BJ (cell line): ENCODE results near the gene TTC16. TPM values are rescaled to one million over a fixed set of nuclear protein-coding genes. Genes with fewer than 3 reads are reported as not detected.

ENCODE experiments used
- CTCF ChIA-PET: fragments of 350-600 bp; formaldehyde crosslinking; extraction: SDS; loops from one replicate; lab custom pipeline; 2021; ENCODE audit warnings: antibody characterized with exemption, inconsistent platforms; lab: Yijun Ruan, JAX
- POLR2A ChIA-PET: fragments of 300-600 bp; sonication (Branson Sonifier 250); formaldehyde crosslinking; extraction: SDS; loops from one replicate; lab custom pipeline; 2021; ENCODE audit warnings: antibody characterized with exemption; lab: Charles Lee
- DNase-seq: peaks from one replicate; pipeline ENCODE4 v3.0.0-alpha.2; 2011; ENCODE audit warnings: low read depth
- H3K27me3 ChIP-seq: 2 replicates; pipeline ENCODE4 v1.6.0; 2011; ENCODE audit warnings: low read length; ENCODE audit not compliant: control insufficient read depth, insufficient read depth
- H3K36me3 ChIP-seq: 2 replicates; pipeline ENCODE4 v1.5.1; 2011; ENCODE audit warnings: low read length; ENCODE audit not compliant: control insufficient read depth, insufficient read depth
- H3K4me3 ChIP-seq: 2 replicates; pipeline ENCODE4 v1.5.1; 2011; ENCODE audit warnings: low read depth, mild to moderate bottlenecking, control low read depth, low read length
- polyA plus RNA-seq: library from polyadenylated mRNA; depleted of rRNA; stranded (reverse); fragments of >200 nt; gene quantifications from 2 replicates; pipeline ENCODE4 v1.2.3, GENCODE V29; 2011
- TF ChIP-seq, protein P1 (sequence below): IDR thresholded peaks from 2 replicates; pipeline ENCODE4 v1.5.1; 2011; ENCODE audit warnings: low read depth, mild to moderate bottlenecking, control low read depth, inconsistent platforms, low read length, moderate library complexity; ENCODE audit not compliant: insufficient read depth

The TTC16 gene
- polyA plus RNA-seq, 1 experiment = 0.07 TPM

DNA sequence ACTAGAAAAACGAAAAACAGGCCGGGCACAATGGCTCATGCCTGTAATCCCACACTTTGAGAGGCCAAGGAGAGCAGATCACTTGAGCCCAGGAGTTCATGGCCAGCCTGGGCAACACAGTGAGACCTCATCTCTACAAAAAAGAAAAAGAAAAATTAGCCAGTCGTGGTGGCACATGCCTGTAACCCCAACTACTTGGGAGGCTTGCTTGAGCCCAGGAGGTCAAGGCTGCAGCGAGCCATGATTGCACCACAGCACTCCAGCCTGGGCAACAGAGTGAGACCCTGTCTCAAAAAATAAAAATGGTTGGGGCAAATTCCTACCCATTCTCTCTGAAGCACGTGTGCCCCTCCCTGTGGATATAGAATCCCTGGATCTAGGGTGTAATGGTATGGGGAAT, 17.5 kb upstream of the TTC16 start:
- POLR2A ChIA-PET = no interaction called here
- Histone ChIP-seq H3K27me3 (no peaks in the 10 kb centered on the region), H3K36me3 (no peaks in the 10 kb centered on the region), H3K4me3 (no peak overlapping the region)
- CTCF ChIA-PET = no interaction called here
- TF ChIP-seq, protein P1, sequence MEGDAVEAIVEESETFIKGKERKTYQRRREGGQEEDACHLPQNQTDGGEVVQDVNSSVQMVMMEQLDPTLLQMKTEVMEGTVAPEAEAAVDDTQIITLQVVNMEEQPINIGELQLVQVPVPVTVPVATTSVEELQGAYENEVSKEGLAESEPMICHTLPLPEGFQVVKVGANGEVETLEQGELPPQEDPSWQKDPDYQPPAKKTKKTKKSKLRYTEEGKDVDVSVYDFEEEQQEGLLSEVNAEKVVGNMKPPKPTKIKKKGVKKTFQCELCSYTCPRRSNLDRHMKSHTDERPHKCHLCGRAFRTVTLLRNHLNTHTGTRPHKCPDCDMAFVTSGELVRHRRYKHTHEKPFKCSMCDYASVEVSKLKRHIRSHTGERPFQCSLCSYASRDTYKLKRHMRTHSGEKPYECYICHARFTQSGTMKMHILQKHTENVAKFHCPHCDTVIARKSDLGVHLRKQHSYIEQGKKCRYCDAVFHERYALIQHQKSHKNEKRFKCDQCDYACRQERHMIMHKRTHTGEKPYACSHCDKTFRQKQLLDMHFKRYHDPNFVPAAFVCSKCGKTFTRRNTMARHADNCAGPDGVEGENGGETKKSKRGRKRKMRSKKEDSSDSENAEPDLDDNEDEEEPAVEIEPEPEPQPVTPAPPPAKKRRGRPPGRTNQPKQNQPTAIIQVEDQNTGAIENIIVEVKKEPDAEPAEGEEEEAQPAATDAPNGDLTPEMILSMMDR = no peak
- DNase-seq = no peak

DNA sequence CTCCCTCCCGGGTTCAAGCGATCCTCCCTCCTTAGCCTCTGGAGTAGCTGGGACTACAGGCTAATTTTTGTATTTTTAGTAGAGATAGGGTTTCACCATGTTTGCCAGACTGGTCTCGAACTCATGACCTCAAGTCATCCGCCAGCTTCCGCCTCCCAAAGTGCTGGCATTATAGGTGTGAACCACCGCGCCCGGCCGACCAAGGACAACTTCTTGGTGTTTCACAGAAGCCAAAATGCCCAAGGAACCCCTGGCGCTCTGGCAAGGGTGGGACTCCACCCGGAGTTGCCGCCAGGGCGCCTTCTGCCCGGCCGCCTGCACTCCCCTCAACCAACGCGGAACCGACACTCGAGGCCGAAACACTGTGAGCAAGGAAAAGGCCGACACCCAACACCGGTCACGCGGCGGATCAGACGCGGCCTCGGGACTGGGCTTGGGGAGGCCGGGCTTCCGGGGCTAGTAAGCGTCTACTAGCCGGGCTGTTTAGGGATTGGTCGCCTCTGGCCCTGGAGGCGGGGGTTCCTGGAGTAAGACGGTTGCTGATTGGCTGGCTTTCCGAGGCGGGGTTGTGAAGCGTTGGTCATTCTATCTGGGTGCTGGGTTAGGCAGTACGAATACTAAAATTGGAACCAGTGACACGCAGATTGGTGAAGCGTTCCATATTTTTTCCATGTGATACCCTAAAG, 16.8 kb upstream of the TTC16 start:
- TF ChIP-seq, protein P1 = 0 out of 2 replicates have a peak, but pooled peaks have one; percentile 9
- Histone ChIP-seq H3K4me3 (peak overlapping the region; percentile 27), H3K27me3 (no peaks in the 10 kb centered on the region), H3K36me3 (no peaks in the 10 kb centered on the region)
- CTCF ChIA-PET = no interaction called here
- peak; percentile 91 for DNase-seq
- POLR2A ChIA-PET = no interaction called here

DNA sequence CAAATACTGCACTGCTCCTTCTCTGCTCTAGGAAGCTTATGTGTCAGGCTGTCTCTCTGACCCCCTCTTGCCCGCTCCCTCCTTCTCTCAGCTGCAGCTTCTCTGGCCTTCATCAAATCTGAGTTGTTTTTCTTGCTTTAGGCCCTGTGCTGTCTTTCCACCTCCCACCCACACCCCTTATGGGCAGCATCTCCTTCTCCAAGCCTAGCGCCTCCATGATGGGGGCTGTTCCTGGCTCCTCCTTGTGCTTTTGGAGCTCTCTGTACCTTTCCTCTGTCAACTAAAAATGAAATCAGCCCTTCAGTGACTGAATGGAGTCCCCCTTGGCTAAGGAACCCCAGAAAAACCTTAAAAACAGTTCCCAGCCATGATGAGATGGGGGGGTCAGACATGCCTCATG, 15.7 kb upstream of the TTC16 start:
- no peak overlapping the region for H3K4me3 ChIP-seq
- H3K36me3 ChIP-seq = no peaks in the 10 kb centered on the region
- POLR2A ChIA-PET = no interaction called here
- no peak for DNase-seq
- TF ChIP-seq, protein P1 = no peak
- H3K27me3 ChIP-seq = no peaks in the 10 kb centered on the region
- CTCF ChIA-PET = interaction anchor here (1.3 kb wide), 1 partner anchor 9 kb away, joined by 4 read pairs; no protein-coding TSS in a partner anchor

DNA sequence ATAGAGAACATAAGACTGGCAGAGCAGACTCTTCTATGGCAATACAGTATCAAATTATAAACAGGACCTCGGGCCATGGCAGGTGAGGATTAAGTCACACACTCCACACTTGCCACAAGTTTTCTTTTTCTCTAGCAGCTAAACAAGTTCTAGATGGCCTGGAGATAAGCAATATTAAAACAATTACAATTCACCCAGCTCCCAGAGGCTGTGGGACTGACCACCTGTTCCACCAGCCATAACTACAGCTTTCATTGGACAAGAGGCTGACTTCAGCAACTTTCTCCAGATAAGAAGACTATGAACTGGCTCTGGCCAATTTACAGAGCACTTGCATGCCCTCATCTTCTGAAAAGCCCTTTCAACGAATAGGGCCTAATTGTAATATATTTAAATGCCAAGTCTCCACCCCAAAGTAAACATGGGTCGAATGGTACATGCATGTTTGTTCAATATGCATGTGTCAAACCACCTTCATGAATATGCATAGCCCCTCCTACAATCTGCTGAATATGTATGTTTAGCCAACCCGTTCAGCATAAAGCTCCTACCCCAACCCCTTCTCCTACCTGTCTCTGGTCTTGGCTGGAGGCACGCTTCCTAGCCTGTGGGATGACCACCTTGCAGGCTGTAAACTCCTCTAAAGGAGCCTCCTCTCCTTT, 15.2 kb upstream of the TTC16 start:
- no peak for DNase-seq
- POLR2A ChIA-PET = no interaction called here
- Histone ChIP-seq H3K4me3 (no peak overlapping the region), H3K27me3 (no peaks in the 10 kb centered on the region), H3K36me3 (no peaks in the 10 kb centered on the region)
- CTCF ChIA-PET = interaction anchor here (1.3 kb wide), 1 partner anchor 9 kb away, joined by 4 read pairs; no protein-coding TSS in a partner anchor
- TF ChIP-seq, protein P1 = no peak

DNA sequence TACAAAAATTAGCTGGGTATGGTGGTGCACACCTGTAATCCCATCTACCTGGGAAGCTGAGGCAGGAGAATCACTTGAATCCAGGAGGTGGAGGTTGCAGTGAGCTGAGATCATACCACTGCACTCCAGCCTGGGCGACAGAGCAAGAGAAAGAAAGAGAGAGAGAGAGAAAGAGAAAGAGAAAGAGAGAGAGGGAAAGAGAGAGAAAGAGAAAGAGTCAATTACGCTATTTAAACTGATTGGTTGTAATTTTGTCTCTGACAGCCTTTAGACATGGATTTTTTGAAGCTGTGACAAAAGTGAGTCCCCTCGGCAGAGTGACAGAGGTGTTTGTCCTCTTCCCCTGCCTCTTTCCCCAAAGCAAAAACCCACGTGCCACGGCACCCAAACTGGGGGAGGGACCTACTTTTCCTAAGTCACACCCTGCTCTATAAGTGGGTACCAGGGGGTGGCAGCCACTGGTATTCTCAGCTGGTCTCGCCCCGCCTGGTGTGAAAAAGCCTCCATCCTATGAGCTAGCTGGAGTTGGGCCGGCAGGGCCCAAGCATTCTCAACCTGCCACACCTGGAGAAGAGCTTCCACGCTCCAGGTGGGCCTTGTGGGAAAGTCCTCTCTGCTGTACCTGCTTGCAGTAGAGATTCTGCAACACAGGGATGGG, 12.5 kb upstream of the TTC16 start:
- Histone ChIP-seq H3K36me3 (no peaks in the 10 kb centered on the region), H3K27me3 (no peaks in the 10 kb centered on the region), H3K4me3 (no peak overlapping the region)
- TF ChIP-seq, protein P1 = no peak
- ChIA-PET POLR2A (no interaction called here), CTCF (interaction anchor here (1.4 to 1.6 kb wide), 2 partner anchors 12 to 35 kb away, joined by 3 to 5 read pairs; no protein-coding TSS in a partner anchor)
- no peak for DNase-seq
